GM19351 (cell line): ENCODE measurements around the gene PPP1R2C.

Experiments
- ATAC-seq: cut with Tn5 transposase; IDR thresholded peaks from one replicate; pipeline ENCODE4 v1.9.1; 2021; ENCODE audit warnings: mild to moderate bottlenecking, moderate library complexity; ENCODE audit not compliant: unreplicated experiment

Gene PPP1R2C

DNA sequence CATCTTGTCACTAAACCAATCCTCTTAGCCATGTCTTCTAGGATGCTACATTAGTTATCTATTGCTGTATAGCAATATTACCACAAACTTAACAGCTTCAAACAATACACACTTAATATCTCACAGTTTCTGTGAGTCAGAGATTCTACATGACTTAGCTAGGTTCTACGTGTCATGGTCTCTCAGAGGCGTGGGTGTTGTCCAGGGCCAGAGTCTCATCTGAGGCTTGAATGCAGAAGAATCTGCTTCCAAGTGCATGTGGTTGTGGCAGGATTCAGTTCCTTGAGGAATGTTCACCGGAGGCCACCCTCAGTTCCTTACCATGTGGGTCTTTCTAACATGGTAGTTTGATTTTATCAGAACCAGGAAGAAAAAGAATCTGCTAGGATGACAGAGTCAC lies 26.4 kb downstream of the PPP1R2C start:
- ATAC-seq: no peak

DNA sequence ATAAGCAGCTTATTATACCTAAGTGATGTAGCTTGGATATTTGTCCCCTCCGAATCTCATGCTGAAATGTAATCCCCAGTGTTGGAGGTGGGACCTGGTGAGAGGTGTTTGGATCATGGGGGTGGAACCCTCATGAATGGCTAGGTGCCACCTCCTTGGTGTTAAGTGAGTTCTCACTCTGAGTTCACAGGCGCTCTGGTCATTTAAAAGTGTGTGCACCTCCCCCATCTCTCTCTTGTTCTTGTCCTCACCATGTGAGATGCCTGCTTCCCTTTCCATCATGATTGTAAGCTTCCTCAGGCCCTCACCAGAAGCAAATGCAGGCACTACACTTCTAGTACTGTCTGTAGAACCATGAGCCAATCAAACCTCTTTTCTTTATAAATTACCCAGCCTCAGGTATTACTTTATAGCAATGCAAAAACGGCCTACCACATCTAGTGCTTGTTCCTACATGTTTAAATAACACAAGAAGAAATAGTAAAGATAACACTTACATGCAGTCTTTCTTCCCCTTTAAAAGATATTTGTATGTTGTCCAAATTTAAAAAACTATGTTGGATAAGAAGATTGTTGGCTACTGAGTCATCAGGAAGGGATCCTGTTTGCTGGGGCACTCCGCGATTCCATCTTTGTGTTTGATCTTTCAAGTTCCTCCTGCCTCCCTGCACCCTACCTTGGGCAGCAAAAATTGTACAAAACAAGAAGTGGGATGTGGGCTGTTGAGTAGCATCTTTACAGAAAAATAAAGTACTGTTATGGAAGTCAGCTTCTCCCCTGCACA lies 29.7 kb downstream of the PPP1R2C start:
- no peak for ATAC-seq

GRCh38 chrX:42746606-42747005 lies 31.4 kb downstream of the PPP1R2C start:
- no peak for ATAC-seq

GRCh38 chrX:42740456-42740855 lies 37.5 kb downstream of the PPP1R2C start:
- no peak for ATAC-seq

DNA sequence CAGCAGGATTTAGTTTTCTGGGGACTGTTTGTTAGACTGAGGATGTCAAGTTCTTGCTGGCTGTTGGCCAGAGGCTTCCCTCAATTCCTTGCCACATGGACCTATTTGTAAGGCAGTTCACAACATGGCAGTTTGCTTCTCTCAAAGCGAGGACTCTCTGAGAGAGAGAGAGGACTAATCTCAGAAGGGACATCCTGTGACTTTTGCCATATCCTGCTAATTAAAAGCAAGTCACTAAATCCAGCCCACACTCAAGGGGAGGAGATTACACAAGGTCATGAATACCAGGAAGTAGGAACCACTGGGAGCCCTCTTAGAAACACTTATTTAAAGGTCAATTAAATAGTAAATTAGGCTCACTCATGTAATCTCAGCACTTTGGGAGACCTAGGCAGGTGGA lies 38.2 kb downstream of the PPP1R2C start:
- no peak for ATAC-seq

DNA sequence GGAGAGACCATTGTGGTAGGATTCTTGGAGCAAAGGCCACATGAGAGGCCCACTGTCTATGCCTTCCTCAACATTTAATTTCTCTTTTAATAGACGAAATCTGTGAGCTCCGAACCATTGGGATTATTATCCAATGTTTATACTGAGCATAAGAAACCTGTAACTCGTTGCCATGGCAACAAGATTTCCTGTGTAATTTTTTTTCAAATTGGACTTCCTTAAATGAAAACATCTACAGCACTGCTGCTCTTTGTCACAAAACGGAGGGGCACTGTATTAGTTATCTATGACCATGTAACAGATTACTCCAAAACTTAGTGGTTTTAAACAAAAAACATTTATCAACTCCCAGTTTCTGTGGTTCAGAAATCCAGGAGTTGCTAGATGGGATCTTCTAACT lies 38.7 kb downstream of the PPP1R2C start:
- no peak for ATAC-seq

DNA sequence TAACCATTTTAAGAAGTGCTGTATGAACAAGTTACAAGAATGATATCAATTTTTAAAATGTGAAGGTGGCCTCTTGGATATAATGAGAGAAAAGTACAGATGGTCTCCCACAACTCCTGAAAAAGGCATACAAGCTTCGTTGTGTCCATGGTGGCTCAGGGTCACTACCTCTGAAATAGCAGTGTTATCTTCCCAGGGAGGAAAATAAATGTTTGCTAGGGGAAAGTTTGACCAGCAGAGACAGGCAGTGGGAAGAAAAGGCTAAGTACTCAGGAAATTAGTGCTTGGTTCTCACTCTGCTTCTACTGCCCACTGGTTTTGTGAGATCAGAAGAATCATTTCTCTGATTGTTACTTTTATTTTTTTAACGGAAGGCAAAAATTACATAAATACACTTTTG lies 39.4 kb downstream of the PPP1R2C start:
- no peak for ATAC-seq

DNA sequence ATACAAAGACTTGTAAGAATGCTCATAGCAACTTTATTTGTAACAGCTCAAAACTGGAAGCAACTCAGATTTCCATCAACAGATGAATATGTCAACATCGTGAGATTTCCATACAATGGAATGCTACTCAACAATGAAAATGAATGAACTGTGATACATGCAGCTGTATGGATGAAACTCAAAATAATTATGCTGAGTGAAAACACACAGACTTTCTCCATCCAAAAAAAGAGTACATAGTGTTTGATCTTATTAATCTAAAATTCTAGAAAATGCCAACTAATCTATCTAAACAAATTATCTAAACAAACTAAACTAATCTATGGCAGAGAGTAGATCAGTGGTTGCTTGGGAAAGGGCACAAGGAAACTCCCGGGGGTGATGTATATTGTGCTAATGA lies 42.7 kb downstream of the PPP1R2C start:
- no peak for ATAC-seq

- ATAC-seq: no peak
Observed at GRCh38 chrX:42732506-42732905, 45.5 kb downstream of the PPP1R2C start.
